ENCODE data around the gene MARCHF11. TPM values are rescaled to one million over a fixed set of nuclear protein-coding genes. Genes with fewer than 3 reads are reported as not detected.

Gene MARCHF11
- total and polyA plus RNA-seq, 2 of the 4 experiments (the other 2 are of a cell fraction) = not detected

DNA sequence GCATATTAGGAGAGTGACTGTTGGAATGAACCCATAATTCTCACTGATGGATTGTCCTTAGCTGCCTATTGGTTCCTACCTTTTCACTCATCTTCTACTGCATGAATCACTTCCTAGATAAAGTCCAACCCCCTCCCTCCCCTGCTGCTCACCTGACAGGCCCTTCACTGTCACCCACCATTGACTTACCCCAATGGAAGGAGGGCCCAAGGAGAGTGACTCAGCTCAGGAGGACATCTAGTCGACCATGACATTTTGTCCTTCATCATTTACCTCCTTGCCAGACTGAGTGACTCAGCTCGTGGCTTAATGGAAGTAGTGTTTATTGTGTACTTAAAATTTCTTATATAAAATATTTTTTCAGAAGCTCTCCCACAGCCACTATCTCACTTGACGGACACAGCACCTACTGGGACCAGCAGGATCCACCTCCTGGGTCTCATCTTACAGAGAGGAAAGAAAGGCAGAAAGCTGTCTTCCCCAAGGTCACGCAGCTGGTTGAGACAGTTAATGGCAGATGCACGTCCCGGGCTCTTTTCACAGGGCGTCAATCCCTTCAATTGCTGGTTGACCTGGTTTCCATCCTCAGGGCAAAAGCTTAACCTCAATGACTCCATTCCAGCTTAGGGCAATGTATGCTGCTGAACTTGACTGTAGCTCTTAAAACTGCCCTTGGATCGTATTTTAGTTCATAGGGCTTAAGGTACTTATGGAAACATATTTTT, 142.3 kb downstream of the MARCHF11 start:
- H2BK120ac ChIP-seq (ENCODE audit: low read depth, low read length) = no peak overlapping the region
- intact Hi-C loops (cut with micrococcal nuclease) (no loop called here), in situ Hi-C loops (cut with MboI; ENCODE audit: low sequenced_read_pairs) (no loop called here), dilution Hi-C loops (cut with HindIII; ENCODE audit: low sequenced_read_pairs, unreplicated experiment) (no loop called here)
- H3K36me3 ChIP-seq (ENCODE audit: control insufficient read depth, insufficient read depth, low read length) = no peaks in the 10 kb centered on the region
- no CpG with 5 or more reads among the region's 8 CpGs for WGBS, 2 experiments (ENCODE audit: extremely low coverage in 2 of 2, insufficient read length in 1 of 2)
- H3K27ac ChIP-seq (ENCODE audit: insufficient read depth, low read length) = no peak overlapping the region
- no peak overlapping the region for H3K4me3 ChIP-seq (ENCODE audit: insufficient read depth, low read depth, low read length)
- no peak overlapping the region for H3K18ac ChIP-seq (ENCODE audit: low read depth, low read length)
- no peaks in the 10 kb centered on the region for H3K4me1 ChIP-seq (ENCODE audit: control insufficient read depth, insufficient read depth, low read length)
- no peak overlapping the region for H4K5ac ChIP-seq (ENCODE audit: low read depth, low read length)
- no peak overlapping the region for H3K56ac ChIP-seq (ENCODE audit: extremely low read depth, insufficient read depth, low read length)
- no peak overlapping the region for H2AK9ac ChIP-seq (replicated peaks; ENCODE audit: low read depth, low read length, poor library complexity)
- H3K9me3 ChIP-seq (ENCODE audit: control insufficient read depth, insufficient read depth, low read length) = no peaks in the 10 kb centered on the region
- no peak overlapping the region for H2AFZ ChIP-seq (replicated peaks; ENCODE audit: low read length, poor library complexity)
- POLR2A ChIA-PET (ENCODE audit: unreplicated experiment) = no interaction called here
- H2BK15ac ChIP-seq (ENCODE audit: low read depth, low read length) = no peak overlapping the region
- no peak overlapping the region for H4K91ac ChIP-seq (ENCODE audit: insufficient read depth, low read depth, low read length)
- no peak overlapping the region for H3K4me2 ChIP-seq (ENCODE audit: low read depth, low read length)
- H3K27me3 ChIP-seq (ENCODE audit: control insufficient read depth, insufficient read depth, low read length) = no peaks in the 10 kb centered on the region
- CTCF ChIA-PET = no interaction called here
- H2BK5ac ChIP-seq (ENCODE audit: low read depth, low read length, poor library complexity, severe bottlenecking) = no peak overlapping the region
- H4K8ac ChIP-seq (ENCODE audit: low read depth in 2 of 2, low read length in 2 of 2) = no peak overlapping the region
- H3K23ac ChIP-seq (ENCODE audit: low read depth, low read length) = no peak overlapping the region
- no peak overlapping the region for H2BK20ac ChIP-seq (ENCODE audit: low read depth, low read length)
- no TSS peak for BruUV-seq (replicated peaks)
- no peak overlapping the region for H3K4ac ChIP-seq (ENCODE audit: low read depth, low read length)
- ATAC-seq (ENCODE audit: low read depth) (no peak), DNase-seq (no peak)
- no peak overlapping the region for H3K14ac ChIP-seq (replicated peaks; ENCODE audit: low read depth, low read length)
- H4K20me1 ChIP-seq (ENCODE audit: insufficient read depth, low read length) = no peaks in the 10 kb centered on the region
- no peak overlapping the region for H2AK5ac ChIP-seq (ENCODE audit: low read depth, low read length)
- no peak for TF ChIP-seq MXI1 (IDR thresholded peaks at IDR 0.05; ENCODE audit: borderline replicate concordance, low read depth, low read length)
- no peak for TF ChIP-seq POLR2A (IDR thresholded peaks at IDR 0.05; ENCODE audit: low read depth, low read length)
- TF ChIP-seq CHD1 (IDR thresholded peaks at IDR 0.05; ENCODE audit: low read depth, low read length) = no peak
- no peak for TF ChIP-seq MAFK (IDR thresholded peaks at IDR 0.05; ENCODE audit: low read depth, low read length)
- TF ChIP-seq, protein P1, sequence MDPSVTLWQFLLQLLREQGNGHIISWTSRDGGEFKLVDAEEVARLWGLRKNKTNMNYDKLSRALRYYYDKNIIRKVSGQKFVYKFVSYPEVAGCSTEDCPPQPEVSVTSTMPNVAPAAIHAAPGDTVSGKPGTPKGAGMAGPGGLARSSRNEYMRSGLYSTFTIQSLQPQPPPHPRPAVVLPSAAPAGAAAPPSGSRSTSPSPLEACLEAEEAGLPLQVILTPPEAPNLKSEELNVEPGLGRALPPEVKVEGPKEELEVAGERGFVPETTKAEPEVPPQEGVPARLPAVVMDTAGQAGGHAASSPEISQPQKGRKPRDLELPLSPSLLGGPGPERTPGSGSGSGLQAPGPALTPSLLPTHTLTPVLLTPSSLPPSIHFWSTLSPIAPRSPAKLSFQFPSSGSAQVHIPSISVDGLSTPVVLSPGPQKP (IDR thresholded peaks at IDR 0.05; ENCODE audit: borderline replicate concordance, low read depth, low read length) = no peak
- no peak for TF ChIP-seq CEBPB (IDR thresholded peaks at IDR 0.05; ENCODE audit: low read depth, low read length)
- TF ChIP-seq, protein P2, sequence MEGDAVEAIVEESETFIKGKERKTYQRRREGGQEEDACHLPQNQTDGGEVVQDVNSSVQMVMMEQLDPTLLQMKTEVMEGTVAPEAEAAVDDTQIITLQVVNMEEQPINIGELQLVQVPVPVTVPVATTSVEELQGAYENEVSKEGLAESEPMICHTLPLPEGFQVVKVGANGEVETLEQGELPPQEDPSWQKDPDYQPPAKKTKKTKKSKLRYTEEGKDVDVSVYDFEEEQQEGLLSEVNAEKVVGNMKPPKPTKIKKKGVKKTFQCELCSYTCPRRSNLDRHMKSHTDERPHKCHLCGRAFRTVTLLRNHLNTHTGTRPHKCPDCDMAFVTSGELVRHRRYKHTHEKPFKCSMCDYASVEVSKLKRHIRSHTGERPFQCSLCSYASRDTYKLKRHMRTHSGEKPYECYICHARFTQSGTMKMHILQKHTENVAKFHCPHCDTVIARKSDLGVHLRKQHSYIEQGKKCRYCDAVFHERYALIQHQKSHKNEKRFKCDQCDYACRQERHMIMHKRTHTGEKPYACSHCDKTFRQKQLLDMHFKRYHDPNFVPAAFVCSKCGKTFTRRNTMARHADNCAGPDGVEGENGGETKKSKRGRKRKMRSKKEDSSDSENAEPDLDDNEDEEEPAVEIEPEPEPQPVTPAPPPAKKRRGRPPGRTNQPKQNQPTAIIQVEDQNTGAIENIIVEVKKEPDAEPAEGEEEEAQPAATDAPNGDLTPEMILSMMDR (conservative IDR thresholded peaks at IDR 0.05; ENCODE audit: low read depth, low read length) = no peak
- no peak for TF ChIP-seq RFX5 (IDR thresholded peaks at IDR 0.05; ENCODE audit: low read depth, low read length)
- TF ChIP-seq SMC3 (IDR thresholded peaks at IDR 0.05; ENCODE audit: low read depth, low read length) = no peak
- no peaks in the 10 kb centered on the region for H3K9me1 ChIP-seq (ENCODE audit: insufficient read depth, low read length)
- no peaks in the 10 kb centered on the region for H3K79me1 ChIP-seq (ENCODE audit: low read depth in 1 of 2, low read length in 2 of 2)
- H3K9ac ChIP-seq (ENCODE audit: low read depth, low read length) = no peak overlapping the region
